Stimulated activated CD4-positive, alpha-beta T cell treated with anti-CD3 and anti-CD28 coated beads, Interleukin-1b, Interleukin-23, amount 100 ng/mL, for 1 hour (primary cell): ENCODE results near the gene TRPM5.
"Not testable (repeated sequence)": the region's sequence is repeated elsewhere in the genome, so short reads cannot be mapped to it uniquely, and the experiment has no call there.

Experiments
- DNase-seq, 2 donors: peaks; one replicate each; pipeline ENCODE4 v3.0.0-alpha.2; 2020; ENCODE audit warnings: low read depth in 2 of 2

Gene TRPM5

GRCh38 chr11:2443881-2444820 lies at the start of gene TRPM5:
Gene TRPM5, minus strand, starts transcription at chr11:2444514. Its CDS starts 21,478 bp downstream, at chr11:2423036.
- peak; percentile 53 to 74 for DNase-seq

- no peak for DNase-seq
Measured at GRCh38 chr11:2489083-2489482, 44.8 kb upstream of the TRPM5 start.

GRCh38 chr11:2488004-2488403 lies 43.7 kb upstream of the TRPM5 start:
- no peak for DNase-seq

GRCh38 chr11:2484576-2485125 lies 40.3 kb upstream of the TRPM5 start:
- DNase-seq: no peak

GRCh38 chr11:2483426-2483825 lies 39.1 kb upstream of the TRPM5 start:
- DNase-seq: no peak

GRCh38 chr11:2482745-2483144 lies 38.4 kb upstream of the TRPM5 start:
- DNase-seq: no peak

- no peak for DNase-seq
Measured at GRCh38 chr11:2482204-2482603, 37.9 kb upstream of the TRPM5 start.

- no peak for DNase-seq
Measured at GRCh38 chr11:2481253-2481652, 36.9 kb upstream of the TRPM5 start.

- DNase-seq: no peak
Measured at GRCh38 chr11:2480874-2481220, 36.5 kb upstream of the TRPM5 start.

GRCh38 chr11:2480067-2480873 lies 36.0 kb upstream of the TRPM5 start:
- not testable (repeated sequence) for DNase-seq

GRCh38 chr11:2477936-2478335 lies 33.6 kb upstream of the TRPM5 start:
- DNase-seq: no peak

- DNase-seq: no peak
Measured at GRCh38 chr11:2477254-2477653, 32.9 kb upstream of the TRPM5 start.

GRCh38 chr11:2475136-2475918 lies 31.0 kb upstream of the TRPM5 start:
- DNase-seq: no peak

- DNase-seq: no peak
Measured at GRCh38 chr11:2474059-2474901, 30.0 kb upstream of the TRPM5 start.

GRCh38 chr11:2473361-2474058 lies 29.2 kb upstream of the TRPM5 start:
- DNase-seq: no peak

GRCh38 chr11:2472428-2473186 lies 28.3 kb upstream of the TRPM5 start:
- DNase-seq: no peak

GRCh38 chr11:2471804-2472096 lies 27.4 kb upstream of the TRPM5 start:
- no peak for DNase-seq

- no peak for DNase-seq
Measured at GRCh38 chr11:2471048-2471803, 26.9 kb upstream of the TRPM5 start.

GRCh38 chr11:2470495-2470894 lies 26.2 kb upstream of the TRPM5 start:
- DNase-seq: no peak
